ENCODE results near the gene FOXC2.

FOXC2 gene

GRCh38 chr16:86532526-86532815 lies 34.2 kb upstream of the FOXC2 start:
- DNase-seq (ENCODE audit: extremely low read depth in 1 of 2, low read depth in 1 of 2), result no peak

- DNase-seq (ENCODE audit: extremely low read depth in 1 of 2, low read depth in 1 of 2), result no peak
Measured at GRCh38 chr16:86533076-86533475, 33.6 kb upstream of the FOXC2 start.

GRCh38 chr16:86533767-86534351 lies 32.8 kb upstream of the FOXC2 start:
- no peak for DNase-seq (ENCODE audit: extremely low read depth in 1 of 2, low read depth in 1 of 2)

- no peak for DNase-seq (ENCODE audit: extremely low read depth in 1 of 2, low read depth in 1 of 2)
Measured at GRCh38 chr16:86534779-86535615, 31.6 kb upstream of the FOXC2 start.

GRCh38 chr16:86536621-86537020 lies 30.0 kb upstream of the FOXC2 start:
- no peak for DNase-seq (ENCODE audit: extremely low read depth in 1 of 2, low read depth in 1 of 2)

- no peak for DNase-seq (ENCODE audit: extremely low read depth in 1 of 2, low read depth in 1 of 2)
Measured at GRCh38 chr16:86537486-86537885, 29.1 kb upstream of the FOXC2 start.

- DNase-seq (ENCODE audit: extremely low read depth in 1 of 2, low read depth in 1 of 2), result no peak
Measured at GRCh38 chr16:86538196-86538780, 28.3 kb upstream of the FOXC2 start.

GRCh38 chr16:86540894-86541293 lies 25.7 kb upstream of the FOXC2 start:
- DNase-seq (ENCODE audit: extremely low read depth in 1 of 2, low read depth in 1 of 2), result no peak

GRCh38 chr16:86541560-86541959 lies 25.1 kb upstream of the FOXC2 start:
- DNase-seq (ENCODE audit: extremely low read depth in 1 of 2, low read depth in 1 of 2), result no peak

GRCh38 chr16:86542756-86543750 lies 23.6 kb upstream of the FOXC2 start:
- no peak for DNase-seq (ENCODE audit: extremely low read depth in 1 of 2, low read depth in 1 of 2)

GRCh38 chr16:86545481-86545880 lies 21.1 kb upstream of the FOXC2 start:
- no peak for DNase-seq (ENCODE audit: extremely low read depth in 1 of 2, low read depth in 1 of 2)

GRCh38 chr16:86545954-86546637 lies 20.5 kb upstream of the FOXC2 start:
- DNase-seq (ENCODE audit: extremely low read depth in 1 of 2, low read depth in 1 of 2), result no peak

GRCh38 chr16:86546638-86547013 lies 20.0 kb upstream of the FOXC2 start:
- DNase-seq (ENCODE audit: extremely low read depth in 1 of 2, low read depth in 1 of 2), result no peak

- no peak for DNase-seq (ENCODE audit: extremely low read depth in 1 of 2, low read depth in 1 of 2)
Measured at GRCh38 chr16:86547286-86547685, 19.3 kb upstream of the FOXC2 start.

GRCh38 chr16:86549076-86549892 lies 17.3 kb upstream of the FOXC2 start:
- DNase-seq (ENCODE audit: extremely low read depth in 1 of 2, low read depth in 1 of 2), result peak in 1 of 2 donors; percentile 6

- no peak for DNase-seq (ENCODE audit: extremely low read depth in 1 of 2, low read depth in 1 of 2)
Measured at GRCh38 chr16:86549893-86550190, 16.8 kb upstream of the FOXC2 start.

- DNase-seq (ENCODE audit: extremely low read depth in 1 of 2, low read depth in 1 of 2), result no peak
Measured at GRCh38 chr16:86550281-86550680, 16.3 kb upstream of the FOXC2 start.

GRCh38 chr16:86553356-86553755 lies 13.3 kb upstream of the FOXC2 start:
- DNase-seq (ENCODE audit: extremely low read depth in 1 of 2, low read depth in 1 of 2), result no peak

- DNase-seq (ENCODE audit: extremely low read depth in 1 of 2, low read depth in 1 of 2), result no peak
Measured at GRCh38 chr16:86554599-86554916, 12.1 kb upstream of the FOXC2 start.
